K562 (cell line): ENCODE measurements around the gene MDH1B. TPM values are rescaled to one million over a fixed set of nuclear protein-coding genes. Genes with fewer than 3 reads are reported as not detected.

ENCODE experiments used
- ATAC-seq: fragments of 200-7000 bp; cut with Tn5 transposase; 3 replicates; pipeline ENCODE4 v1.9.1; 2020; ENCODE audit warnings: moderate library complexity
- BruUV-seq: library from RNA; stranded (reverse); fragments of 400-500 nt; replicated peaks from 2 replicates; lab custom pipeline; 2021; lab: Mats Ljungman, UMichigan
- CTCF ChIA-PET: fragments of 300-600 bp; formaldehyde crosslinking; extraction: SDS; loops from one replicate; lab custom pipeline; 2021; ENCODE audit warnings: low intra/inter-chr PET ratio; lab: Yijun Ruan, JAX
- POLR2A ChIA-PET: fragments of 300-600, 350-650 bp; sonication (Branson Sonifier 250); formaldehyde crosslinking; extraction: SDS; loops from one replicate; lab custom pipeline; 2021; ENCODE audit warnings: antibody characterized with exemption, inconsistent platforms; lab: Yijun Ruan, JAX
- DNase-seq, 4 experiments: peaks; one replicate each; pipeline versions ENCODE4 v3.0.0 to v3.0.0-alpha.2; 2011 to 2018; ENCODE audit warnings: low spot score in 3 of 4, mixed read lengths in 3 of 4; ENCODE audit errors: extremely low read depth in 1 of 4
- FAIRE-seq: peaks from 2 replicates; lab custom pipeline; 2011; peaks lifted over from hg19 to GRCh38; lab: Jason Lieb, UNC
- H2AFZ ChIP-seq: 2 replicates; pipeline ENCODE4 v1.6.0; 2011; ENCODE audit warnings: low read depth, low read length, control low read depth, inconsistent platforms
- H3K27ac ChIP-seq: fragments of 200-600 bp; 3 replicates; pipeline ENCODE4 v1.8.0; 2011; ENCODE audit warnings: low read depth, mild to moderate bottlenecking, control low read depth, inconsistent platforms, low read length, moderate library complexity, mixed read lengths; ENCODE audit errors: extremely low read depth
- H3K27me3 ChIP-seq, 2 experiments: fragments of 300-600 bp in 1 of 2; 2 replicates in 1 of 2; 3 replicates in 1 of 2; pipeline versions ENCODE4 v1.6.0 to v1.8.0; 2011; ENCODE audit warnings: inconsistent platforms in 2 of 2, low read length in 2 of 2, mild to moderate bottlenecking in 1 of 2, mixed read lengths in 1 of 2, moderate library complexity in 1 of 2; ENCODE audit not compliant: control insufficient read depth in 2 of 2, insufficient read depth in 2 of 2
- H3K36me3 ChIP-seq: fragments of 300-600 bp; 3 replicates; pipeline ENCODE4 v1.8.0; 2011; ENCODE audit warnings: mild to moderate bottlenecking, low read length, inconsistent platforms; ENCODE audit not compliant: control insufficient read depth, insufficient read depth
- H3K4me1 ChIP-seq, 2 experiments: fragments of 200-600 bp in 1 of 2; replicated peaks in 1 of 2; 2 replicates in 1 of 2; 3 replicates in 1 of 2; pipeline versions ENCODE4 v1.5.1 to v1.8.0; 2011; ENCODE audit warnings: inconsistent platforms in 2 of 2, low read length in 2 of 2, mild to moderate bottlenecking in 1 of 2, mixed read lengths in 1 of 2, moderate library complexity in 1 of 2; ENCODE audit not compliant: control insufficient read depth in 2 of 2, insufficient read depth in 2 of 2
- H3K4me2 ChIP-seq: 2 replicates; pipeline ENCODE4 v1.6.1; 2011; ENCODE audit warnings: low read length, control low read depth, inconsistent platforms, mixed read lengths; ENCODE audit not compliant: insufficient read depth
- H3K4me3 ChIP-seq: fragments of 200-600 bp; sonication (generic), shearing (Covaris generic); 2 replicates; pipeline ENCODE4 v1.5.1; 2016; ENCODE audit warnings: control low read depth, inconsistent platforms
- H3K79me2 ChIP-seq: fragments of 200-600 bp; 3 replicates; pipeline ENCODE4 v1.8.0; 2011; ENCODE audit warnings: low read length, inconsistent platforms; ENCODE audit not compliant: control insufficient read depth, insufficient read depth
- H3K9ac ChIP-seq, 2 experiments: 2 replicates each; pipeline versions ENCODE4 v1.6.0 to v1.6.1; 2011; ENCODE audit warnings: low read depth in 2 of 2, low read length in 2 of 2, control low read depth in 1 of 2, inconsistent platforms in 1 of 2, mild to moderate bottlenecking in 1 of 2, mixed read lengths in 1 of 2; ENCODE audit not compliant: insufficient read depth in 1 of 2
- H3K9me1 ChIP-seq: one replicate; pipeline ENCODE4 v1.6.0; 2011; ENCODE audit warnings: inconsistent platforms, mild to moderate bottlenecking, low read length, moderate library complexity; ENCODE audit not compliant: control insufficient read depth, insufficient read depth
- H3K9me3 ChIP-seq: replicated peaks from 2 replicates; pipeline ENCODE4 v1.5.1; 2011; ENCODE audit warnings: low read depth, low read length, inconsistent platforms; ENCODE audit not compliant: control insufficient read depth, insufficient read depth
- H4K20me1 ChIP-seq: replicated peaks from 2 replicates; pipeline ENCODE4 v1.6.1; 2011; ENCODE audit warnings: low read length, inconsistent platforms, mixed read lengths; ENCODE audit not compliant: control insufficient read depth, insufficient read depth
- AFF4 ChIP-seq: sonication (generic); formaldehyde crosslinking; IDR thresholded peaks from 2 replicates; pipeline ENCODE4 v1.8.0; 2023; ENCODE audit warnings: mild to moderate bottlenecking, missing genetic modification reagents
- E2F1 ChIP-seq: sonication (generic); formaldehyde crosslinking; IDR thresholded peaks from 2 replicates; pipeline ENCODE4 v1.8.1; 2023; ENCODE audit warnings: mild to moderate bottlenecking, missing genetic modification reagents, moderate library complexity
- HIVEP1 ChIP-seq: fragments of 250-450 bp; sonication (Bioruptor Pico); IDR thresholded peaks from 2 replicates; pipeline ENCODE4 v1.4.0; 2020; ENCODE audit warnings: mild to moderate bottlenecking
- HMG20B ChIP-seq: fragments of 250-450 bp; sonication (Bioruptor Pico); IDR thresholded peaks from 2 replicates; pipeline ENCODE4 v1.5.0; 2021; ENCODE audit warnings: mild to moderate bottlenecking
- MLLT1 ChIP-seq, 2 experiments: fragments of 450-650 bp; IDR thresholded peaks; 2 replicates each; pipeline ENCODE4 v1.6.1; 2016
- MLX ChIP-seq, 2 experiments: fragments of 450-650 bp in 1 of 2; sonication (generic) in 1 of 2; formaldehyde crosslinking; conservative IDR thresholded peaks; 2 replicates each; pipeline versions ENCODE4 v1.4.0 to v1.8.1; 2020 to 2022; ENCODE audit warnings: mild to moderate bottlenecking in 1 of 2, missing genetic modification reagents in 1 of 2
- WGBS: fragments of 100-300 bp; shearing (Covaris generic); methylation state at CpG from one replicate; pipeline ENCODE4 v1.1.6; 2016; ENCODE audit warnings: low coverage, mixed read lengths; ENCODE audit not compliant: insufficient coverage; ENCODE audit errors: missing lambda C conversion rate; 5-methylcytosine and 5-hydroxymethylcytosine counted together
- in situ Hi-C: fragments of 300-500 bp; cut with MboI; formaldehyde crosslinking; loops from 4 replicates; pipeline ENCODE4 v1.15.0; 2018; ENCODE audit warnings: inconsistent platforms, mixed read lengths
- intact Hi-C: fragments of 100-400 bp; cut with micrococcal nuclease; formaldehyde crosslinking; loops from 2 replicates; pipeline ENCODE4 v1.14.2; 2022
- polyA plus RNA-seq, 8 experiments: library from polyadenylated mRNA; depleted of rRNA in 4 of 8; stranded (reverse) in 5 of 8; unstranded in 3 of 8; fragments of >200 nt; fragmentation: Nextera tagmentation in 2 of 8; fragmentation: Illumina TruSeq in 1 of 8; extraction: Ambion mirVana in 2 of 8; extraction: Trizol in 1 of 8; gene quantifications; 2 replicates each; pipeline versions ENCODE4 v1.2.1 to v1.2.3, GENCODE V29; 2011 to 2014; ENCODE audit warnings: inconsistent platforms in 1 of 8, missing spikeins in 1 of 8
- total RNA-seq, 7 experiments: library from RNA; depleted of rRNA in 6 of 7; stranded (reverse); fragments of >200 nt in 6 of 7; fragmentation: Illumina TruSeq in 2 of 7; extraction: Trizol in 2 of 7; gene quantifications; 2 replicates each; pipeline versions ENCODE4 v1.2.1 to v1.2.3, GENCODE V29; 2011 to 2021; ENCODE audit warnings: low replicate concordance in 1 of 7

The MDH1B gene
- total and polyA plus RNA-seq, 9 of the 15 experiments (the other 6 are each of a cell fraction or from before 2014, with no cell fraction given): 0.06 to 0.16 (median 0.14) TPM; not detected in 5

GRCh38 chr2:206739271-206739670 is 25.9 kb downstream of the MDH1B start (continued):
- TF ChIP-seq E2F1 (CRISPR knock-in tag) (no peak), AFF4 (no peak), MLLT1 (IDR thresholded peaks at IDR 0.05) (no peak)
- TF ChIP-seq, all 486 proteins: peak for 0

GRCh38 chr2:206736935-206737334 is 28.2 kb downstream of the MDH1B start:
- Histone ChIP-seq H2AFZ (no peak overlapping the region), H3K9me3 (no peaks in the 10 kb centered on the region), H3K9ac (no peak overlapping the region), H3K4me1 (no peaks in the 10 kb centered on the region), H3K4me2 (no peak overlapping the region), H3K27me3 (no peaks in the 10 kb centered on the region), H3K9me1 (no peaks in the 10 kb centered on the region), H3K4me3 (no peak overlapping the region), H3K36me3 (no peaks in the 10 kb centered on the region), H3K27ac (no peak overlapping the region), H4K20me1 (no peaks in the 10 kb centered on the region), H3K79me2 (no peaks in the 10 kb centered on the region)
- no TSS peak for BruUV-seq
- in situ Hi-C loops (no loop called here), intact Hi-C loops (no loop called here)
- WGBS: 0% methylated on average over 3 of the region's 5 CpGs
- POLR2A ChIA-PET: no interaction called here
- no peak for DNase-seq
- TF ChIP-seq MLX (CRISPR knock-in tag; conservative IDR thresholded peaks at IDR 0.05): no peak
- TF ChIP-seq HIVEP1: no peak
- no peak for TF ChIP-seq HMG20B
- FAIRE-seq: no peak
- CTCF ChIA-PET: no interaction called here
- ATAC-seq: no peak
